HEK293 (cell line): ENCODE measurements around the gene CABP4.

Experiments
- CTCF ChIA-PET: fragments of 350-600 bp; formaldehyde crosslinking; extraction: SDS; loops from one replicate; lab custom pipeline; 2021; ENCODE audit warnings: antibody characterized with exemption; lab: Yijun Ruan, JAX
- POLR2A ChIA-PET: fragments of 300-600 bp; formaldehyde crosslinking; extraction: SDS; loops from one replicate; lab custom pipeline; 2020; ENCODE audit warnings: antibody characterized with exemption, inconsistent platforms; lab: Yijun Ruan, JAX
- H3K27ac ChIP-seq: fragments of 200-500 bp; sonication (Bioruptor generic); 2 replicates; pipeline ENCODE4 v1.5.1; 2014; ENCODE audit warnings: low read depth, low read length, control low read depth, inconsistent platforms; ENCODE audit errors: extremely low read depth
- H3K36me3 ChIP-seq, 2 experiments: fragments of 200-500 bp in 1 of 2; sonication (Bioruptor generic) in 1 of 2; 1 replicate in 1 of 2; 2 replicates in 1 of 2; pipeline ENCODE4 v1.5.1; 2014 to 2017; ENCODE audit warnings: inconsistent platforms in 2 of 2, low read length in 2 of 2; ENCODE audit not compliant: control insufficient read depth in 2 of 2, insufficient read depth in 1 of 2
- H3K4me1 ChIP-seq: fragments of 200-500 bp; sonication (Bioruptor generic); 2 replicates; pipeline ENCODE4 v1.5.1; 2014; ENCODE audit warnings: mild to moderate bottlenecking, low read length, inconsistent platforms; ENCODE audit not compliant: control insufficient read depth, insufficient read depth
- H3K4me3 ChIP-seq: 2 replicates; pipeline ENCODE4 v1.5.1; 2011; ENCODE audit warnings: low read depth, mild to moderate bottlenecking, control low read depth, low read length, moderate library complexity
- H3K9me3 ChIP-seq: fragments of 200-500 bp; sonication (Bioruptor generic); 2 replicates; pipeline ENCODE4 v1.5.1; 2014; ENCODE audit warnings: low read depth, low read length, inconsistent platforms; ENCODE audit not compliant: control insufficient read depth, insufficient read depth
- GFI1B ChIP-seq: fragments of 450-650 bp; formaldehyde crosslinking; IDR thresholded peaks from 2 replicates; pipeline ENCODE4 v1.5.1; 2016; ENCODE audit warnings: missing biosample characterization, missing genetic modification characterization
- KLF10 ChIP-seq: fragments of 450-650 bp; IDR thresholded peaks from 2 replicates; pipeline ENCODE4 v1.5.1; 2018; ENCODE audit warnings: missing biosample characterization, mild to moderate bottlenecking, missing genetic modification characterization
- KLF16 ChIP-seq: fragments of 450-650 bp; formaldehyde crosslinking; IDR thresholded peaks from 2 replicates; pipeline ENCODE4 v1.5.1; 2017; ENCODE audit warnings: missing biosample characterization, missing genetic modification characterization
- PRDM10 ChIP-seq: fragments of 450-650 bp; formaldehyde crosslinking; IDR thresholded peaks from 2 replicates; pipeline ENCODE4 v1.5.1; 2016; ENCODE audit warnings: missing biosample characterization, missing genetic modification characterization
- SETDB1 ChIP-seq: IDR thresholded peaks from one replicate; pipeline ENCODE4 v1.6.1; 2017; ENCODE audit warnings: mild to moderate bottlenecking, low read length, moderate library complexity, mixed read lengths; ENCODE audit not compliant: insufficient read length
- ZBTB7A ChIP-seq: fragments of 450-650 bp; formaldehyde crosslinking; IDR thresholded peaks from 2 replicates; pipeline ENCODE4 v1.5.1; 2016; ENCODE audit warnings: low read depth, missing biosample characterization, missing genetic modification characterization
- ZEB2 ChIP-seq: fragments of 450-650 bp; formaldehyde crosslinking; IDR thresholded peaks from 2 replicates; pipeline ENCODE4 v1.5.1; 2016; ENCODE audit warnings: missing biosample characterization, missing genetic modification characterization
- ZNF24 ChIP-seq: fragments of 450-650 bp; formaldehyde crosslinking; IDR thresholded peaks from 2 replicates; pipeline ENCODE4 v1.5.1; 2016; ENCODE audit warnings: missing biosample characterization, missing genetic modification characterization
- ZNF280C ChIP-seq: fragments of 450-650 bp; formaldehyde crosslinking; IDR thresholded peaks from 2 replicates; pipeline ENCODE4 v1.5.1; 2016; ENCODE audit warnings: missing biosample characterization, missing genetic modification characterization
- ZNF335 ChIP-seq: fragments of 450-650 bp; formaldehyde crosslinking; conservative IDR thresholded peaks from 2 replicates; pipeline ENCODE4 v1.5.1; 2016; ENCODE audit warnings: missing biosample characterization, missing genetic modification characterization
- ZNF37A ChIP-seq: fragments of 450-650 bp; IDR thresholded peaks from 2 replicates; pipeline ENCODE4 v1.5.1; 2018; ENCODE audit warnings: missing biosample characterization, missing genetic modification characterization
- ZNF426 ChIP-seq: fragments of 450-650 bp; formaldehyde crosslinking; IDR thresholded peaks from 2 replicates; pipeline ENCODE4 v1.5.1; 2017; ENCODE audit warnings: missing biosample characterization, missing genetic modification characterization, mild to moderate bottlenecking, inconsistent platforms, moderate library complexity
- ZNF48 ChIP-seq: fragments of 450-650 bp; formaldehyde crosslinking; IDR thresholded peaks from 2 replicates; pipeline ENCODE4 v1.5.1; 2016; ENCODE audit warnings: missing biosample characterization, missing genetic modification characterization
- ZNF501 ChIP-seq: fragments of 450-650 bp; formaldehyde crosslinking; IDR thresholded peaks from 2 replicates; pipeline ENCODE4 v1.5.1; 2016; ENCODE audit warnings: missing biosample characterization, missing genetic modification characterization
- ZNF555 ChIP-seq: fragments of 450-650 bp; formaldehyde crosslinking; conservative IDR thresholded peaks from 2 replicates; pipeline ENCODE4 v1.5.1; 2017; ENCODE audit warnings: missing biosample characterization, mild to moderate bottlenecking, missing genetic modification characterization, inconsistent platforms
- ZNF621 ChIP-seq: fragments of 450-650 bp; formaldehyde crosslinking; IDR thresholded peaks from 2 replicates; pipeline ENCODE4 v1.5.1; 2017; ENCODE audit warnings: missing biosample characterization, missing genetic modification characterization
- ZNF677 ChIP-seq: fragments of 450-650 bp; IDR thresholded peaks from 2 replicates; pipeline ENCODE4 v1.5.0; 2018; ENCODE audit warnings: missing biosample characterization, mild to moderate bottlenecking, missing genetic modification characterization, moderate library complexity
- TF ChIP-seq, protein P1 (sequence below): fragments of 450-650 bp; formaldehyde crosslinking; IDR thresholded peaks from 2 replicates; pipeline ENCODE4 v1.5.1; 2016; ENCODE audit warnings: missing biosample characterization, missing genetic modification characterization
- TF ChIP-seq, protein P2 (sequence below): sonication (generic); formaldehyde crosslinking; IDR thresholded peaks from 2 replicates; pipeline ENCODE4 v1.8.1; 2022; ENCODE audit warnings: mild to moderate bottlenecking, moderate library complexity, missing genetic modification reagents
- TF ChIP-seq, protein P3 (sequence below): fragments of 450-650 bp; formaldehyde crosslinking; IDR thresholded peaks from 2 replicates; pipeline ENCODE4 v1.5.1; 2016; ENCODE audit warnings: missing biosample characterization, missing genetic modification characterization

Gene CABP4

GRCh38 chr11:67498544-67498972 lies 43.4 kb downstream of the CABP4 start:
- no peak overlapping the region for H3K4me3 ChIP-seq
- peaks cover 0 to 80% of the 10 kb centered on the region in 2 experiments; a peak in 1 of 3 replicates for H3K36me3 ChIP-seq
- ChIA-PET POLR2A (no interaction called here), CTCF (no interaction called here)
- no peak for TF ChIP-seq GFI1B (tag by site-specific recombination)
- TF ChIP-seq ZNF555 (tag by site-specific recombination), result no peak
- TF ChIP-seq ZNF621, result no peak
- TF ChIP-seq ZBTB7A (tag by site-specific recombination), result no peak
- TF ChIP-seq ZNF280C (tag by site-specific recombination), result no peak
- no peak for TF ChIP-seq ZNF335 (tag by site-specific recombination)
- no peak for TF ChIP-seq ZNF37A
- no peak for TF ChIP-seq KLF10 (tag by site-specific recombination)
- TF ChIP-seq ZNF426 (tag by site-specific recombination), result no peak
- TF ChIP-seq KLF16 (tag by site-specific recombination), result no peak
- TF ChIP-seq ZNF48 (tag by site-specific recombination), result no peak
- TF ChIP-seq, protein P1, sequence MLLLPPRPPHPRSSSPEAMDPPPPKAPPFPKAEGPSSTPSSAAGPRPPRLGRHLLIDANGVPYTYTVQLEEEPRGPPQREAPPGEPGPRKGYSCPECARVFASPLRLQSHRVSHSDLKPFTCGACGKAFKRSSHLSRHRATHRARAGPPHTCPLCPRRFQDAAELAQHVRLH, result no peak
- TF ChIP-seq, protein P2, sequence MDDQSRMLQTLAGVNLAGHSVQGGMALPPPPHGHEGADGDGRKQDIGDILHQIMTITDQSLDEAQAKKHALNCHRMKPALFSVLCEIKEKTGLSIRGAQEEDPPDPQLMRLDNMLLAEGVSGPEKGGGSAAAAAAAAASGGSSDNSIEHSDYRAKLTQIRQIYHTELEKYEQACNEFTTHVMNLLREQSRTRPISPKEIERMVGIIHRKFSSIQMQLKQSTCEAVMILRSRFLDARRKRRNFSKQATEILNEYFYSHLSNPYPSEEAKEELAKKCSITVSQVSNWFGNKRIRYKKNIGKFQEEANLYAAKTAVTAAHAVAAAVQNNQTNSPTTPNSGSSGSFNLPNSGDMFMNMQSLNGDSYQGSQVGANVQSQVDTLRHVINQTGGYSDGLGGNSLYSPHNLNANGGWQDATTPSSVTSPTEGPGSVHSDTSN, result no peak
- no peak for TF ChIP-seq ZNF24 (tag by site-specific recombination)
- TF ChIP-seq PRDM10, result no peak
- TF ChIP-seq ZNF677 (tag by site-specific recombination), result no peak
- TF ChIP-seq SETDB1, result no peak
- TF ChIP-seq ZEB2 (tag by site-specific recombination), result no peak
- TF ChIP-seq, protein P3, sequence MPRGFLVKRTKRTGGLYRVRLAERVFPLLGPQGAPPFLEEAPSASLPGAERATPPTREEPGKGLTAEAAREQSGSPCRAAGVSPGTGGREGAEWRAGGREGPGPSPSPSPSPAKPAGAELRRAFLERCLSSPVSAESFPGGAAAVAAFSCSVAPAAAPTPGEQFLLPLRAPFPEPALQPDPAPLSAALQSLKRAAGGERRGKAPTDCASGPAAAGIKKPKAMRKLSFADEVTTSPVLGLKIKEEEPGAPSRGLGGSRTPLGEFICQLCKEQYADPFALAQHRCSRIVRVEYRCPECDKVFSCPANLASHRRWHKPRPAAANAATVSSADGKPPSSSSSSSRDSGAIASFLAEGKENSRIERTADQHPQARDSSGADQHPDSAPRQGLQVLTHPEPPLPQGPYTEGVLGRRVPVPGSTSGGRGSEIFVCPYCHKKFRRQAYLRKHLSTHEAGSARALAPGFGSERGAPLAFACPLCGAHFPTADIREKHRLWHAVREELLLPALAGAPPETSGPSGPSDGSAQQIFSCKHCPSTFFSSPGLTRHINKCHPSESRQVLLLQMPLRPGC (tag by site-specific recombination), result no peak
- no peak for TF ChIP-seq ZNF501 (tag by site-specific recombination)
- no peaks in the 10 kb centered on the region for H3K9me3 ChIP-seq
- H3K4me1 ChIP-seq, result no peaks in the 10 kb centered on the region
- no peak overlapping the region for H3K27ac ChIP-seq
